ENCODE data around the gene CLCF1.

GRCh38 chr11:67349036-67349435 is 24.4 kb downstream of the CLCF1 start:
- no peak for TF ChIP-seq POLR2A (IDR thresholded peaks at IDR 0.05)
- no peak for TF ChIP-seq CTCF (IDR thresholded peaks at IDR 0.05)
- TF ChIP-seq POLR2AphosphoS5 (IDR thresholded peaks at IDR 0.05), result no peak
- TF ChIP-seq EP300 (IDR thresholded peaks at IDR 0.05), result no peak

Measured in stomach (tissue), 4 donors.